NCI-H2107 (cell line): ENCODE data around the gene RNF213.
"Not testable (repeated sequence)": the region's sequence is repeated elsewhere in the genome, so short reads cannot be mapped to it uniquely, and the experiment has no call there.

Source experiments
- DNase-seq: peaks from one replicate; lab custom pipeline; 2025; lab: John Stamatoyannopoulos, UW

RNF213 gene

DNA sequence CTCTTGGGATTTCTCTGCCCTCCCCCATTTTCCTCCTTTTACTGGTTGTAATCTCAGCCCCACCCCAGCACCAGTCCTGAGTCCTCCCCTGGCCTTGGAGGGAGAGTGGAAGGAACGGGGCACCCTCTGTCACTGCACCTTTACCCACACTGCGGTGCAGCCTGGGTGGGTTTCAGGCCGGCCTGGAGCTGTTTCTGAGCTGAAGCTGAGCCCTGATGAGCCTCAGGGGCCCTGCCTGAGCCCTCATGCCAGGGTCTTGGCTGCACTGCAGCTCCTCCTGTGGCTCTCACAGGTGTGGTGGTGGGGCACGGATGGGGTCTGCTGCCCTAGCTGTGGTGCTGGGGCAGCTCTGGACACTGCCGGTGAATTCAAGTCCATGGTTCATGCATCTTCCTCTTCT lies 34.5 kb downstream of the RNF213 start:
- no peak for DNase-seq

DNA sequence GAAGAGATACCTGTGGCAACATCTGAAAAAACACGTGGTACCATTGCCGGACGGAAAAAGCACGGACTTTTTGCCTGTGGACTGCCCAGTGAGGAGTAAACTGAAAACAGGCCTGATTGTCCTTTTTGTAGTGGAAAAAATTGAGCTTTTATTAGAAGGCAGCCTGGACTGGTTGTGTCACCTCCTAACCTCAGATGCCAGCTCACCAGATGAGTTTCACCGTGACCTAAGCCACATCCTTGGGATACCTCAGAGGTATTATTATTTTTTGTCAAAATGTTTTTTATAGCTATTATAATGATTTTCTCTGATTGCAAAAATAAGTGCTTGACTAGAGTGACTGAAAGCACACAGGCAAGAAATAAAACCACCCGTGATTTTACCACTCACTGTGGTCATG lies 34.9 kb downstream of the RNF213 start:
- no peak for DNase-seq

- DNase-seq, result no peak
Observed at GRCh38 chr17:80296221-80296620, 35.6 kb downstream of the RNF213 start.

DNA sequence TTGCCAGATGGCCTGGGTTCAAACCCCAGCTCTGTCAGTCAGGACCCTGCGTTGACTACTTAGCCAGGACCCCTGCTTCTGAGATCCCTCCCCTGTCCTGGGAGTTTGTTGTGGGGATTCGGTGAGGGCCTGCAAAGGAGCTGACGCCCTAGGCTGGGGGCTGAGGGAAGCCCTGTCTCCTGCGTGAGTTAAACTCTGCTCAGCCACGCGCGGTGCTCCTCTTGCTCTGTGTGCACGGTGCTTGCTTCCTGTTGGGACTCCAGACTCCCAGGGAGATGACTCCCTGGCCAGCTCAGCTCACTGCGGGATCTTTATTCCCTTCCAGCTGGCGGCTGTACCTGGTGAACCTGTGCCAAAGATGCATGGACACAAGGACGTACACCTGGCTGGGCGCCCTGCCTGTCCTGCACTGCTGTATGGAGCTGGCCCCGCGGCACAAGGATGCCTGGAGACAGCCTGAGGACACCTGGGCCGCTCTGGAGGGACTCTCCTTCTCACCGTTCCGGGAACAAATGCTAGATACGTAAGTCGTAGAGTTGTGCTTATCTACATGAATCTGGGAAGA lies 37.4 kb downstream of the RNF213 start:
- DNase-seq, result no peak

- not testable (repeated sequence) for DNase-seq
Observed at GRCh38 chr17:80299350-80300100, 38.9 kb downstream of the RNF213 start.

- not testable (repeated sequence) for DNase-seq
Observed at GRCh38 chr17:80300756-80301155, 40.1 kb downstream of the RNF213 start.

GRCh38 chr17:80303824-80304223 lies 43.2 kb downstream of the RNF213 start:
- no peak for DNase-seq

- no peak for DNase-seq
Observed at GRCh38 chr17:80307994-80308691, 47.5 kb downstream of the RNF213 start.

- DNase-seq, result no peak
Observed at GRCh38 chr17:80308692-80309517, 48.3 kb downstream of the RNF213 start.

DNA sequence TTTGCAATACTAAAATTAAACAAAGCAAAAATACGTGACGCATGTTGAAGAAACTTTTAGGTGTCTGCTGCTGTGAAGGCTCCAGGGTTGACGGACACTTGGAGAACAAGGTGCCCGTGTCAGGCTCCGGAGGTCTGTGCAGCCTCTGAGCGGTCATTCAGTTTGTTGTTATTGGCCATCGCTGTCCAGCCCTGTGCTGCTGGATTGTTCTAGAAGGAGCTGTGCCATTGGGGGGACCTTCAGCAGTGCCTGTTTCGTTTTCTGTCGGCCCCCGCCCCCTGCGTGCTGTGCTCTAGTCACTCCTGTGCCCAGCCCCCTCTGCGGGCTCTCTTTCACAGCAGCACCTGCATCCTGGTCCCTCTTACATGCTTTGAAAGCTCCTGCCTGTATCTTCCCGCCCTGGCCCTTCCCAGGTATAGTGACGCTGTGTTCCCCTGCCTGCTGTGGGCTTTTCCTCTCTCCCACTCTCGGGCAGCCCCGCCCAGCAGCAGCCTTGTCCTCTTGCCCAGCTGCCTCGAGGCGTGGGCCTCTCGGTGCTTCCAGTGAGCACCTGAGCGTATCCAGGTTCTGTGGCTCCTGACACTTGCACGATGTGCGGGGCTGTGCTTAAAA lies 50.7 kb downstream of the RNF213 start:
- DNase-seq, result no peak

DNA sequence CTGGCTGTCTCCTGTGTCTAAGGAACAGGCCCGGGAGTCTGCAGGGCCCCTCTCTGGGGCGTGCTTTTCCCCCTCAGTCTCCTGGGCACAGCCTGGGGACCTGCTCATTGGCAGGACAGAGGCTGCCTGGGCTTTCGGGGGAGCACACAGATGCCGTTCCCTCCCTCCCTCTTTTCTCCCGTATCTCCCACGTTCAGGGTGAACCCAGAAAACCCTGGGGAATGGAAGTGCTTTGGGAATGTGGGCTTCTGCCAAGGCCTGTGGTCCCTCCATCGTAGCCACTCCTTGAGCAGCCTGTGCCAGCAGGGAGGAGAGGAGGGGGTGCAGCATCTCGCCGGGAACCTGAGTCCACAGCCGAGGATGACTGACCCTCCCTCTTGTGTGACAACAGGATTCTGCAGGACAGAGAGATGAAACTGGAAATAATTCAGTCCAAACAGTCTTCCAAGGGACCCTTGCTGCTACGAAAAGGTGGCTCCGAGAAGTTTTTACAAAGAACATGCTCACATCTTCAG lies 52.0 kb downstream of the RNF213 start:
- DNase-seq, result no peak

- no peak for DNase-seq
Observed at GRCh38 chr17:80313160-80313829, 52.6 kb downstream of the RNF213 start.

DNA sequence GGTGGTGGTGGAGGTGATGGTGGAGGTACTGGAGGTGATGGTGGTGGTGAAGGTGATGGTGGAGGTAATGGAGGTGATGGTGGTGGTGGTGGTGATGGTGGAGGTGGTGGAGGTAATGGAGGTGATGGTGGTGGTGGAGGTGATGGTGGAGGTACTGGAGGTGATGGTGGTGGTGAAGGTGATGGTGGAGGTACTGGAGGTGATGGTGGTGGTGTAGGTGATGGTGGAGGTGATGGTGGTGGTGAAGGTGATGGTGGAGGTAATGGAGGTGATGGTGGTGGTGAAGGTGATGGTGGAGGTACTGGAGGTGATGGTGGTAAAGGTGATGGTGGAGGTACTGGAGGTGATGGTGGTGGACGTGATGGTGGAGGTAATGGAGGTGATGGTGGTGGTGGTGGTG lies 53.3 kb downstream of the RNF213 start:
- not testable (repeated sequence) for DNase-seq

DNA sequence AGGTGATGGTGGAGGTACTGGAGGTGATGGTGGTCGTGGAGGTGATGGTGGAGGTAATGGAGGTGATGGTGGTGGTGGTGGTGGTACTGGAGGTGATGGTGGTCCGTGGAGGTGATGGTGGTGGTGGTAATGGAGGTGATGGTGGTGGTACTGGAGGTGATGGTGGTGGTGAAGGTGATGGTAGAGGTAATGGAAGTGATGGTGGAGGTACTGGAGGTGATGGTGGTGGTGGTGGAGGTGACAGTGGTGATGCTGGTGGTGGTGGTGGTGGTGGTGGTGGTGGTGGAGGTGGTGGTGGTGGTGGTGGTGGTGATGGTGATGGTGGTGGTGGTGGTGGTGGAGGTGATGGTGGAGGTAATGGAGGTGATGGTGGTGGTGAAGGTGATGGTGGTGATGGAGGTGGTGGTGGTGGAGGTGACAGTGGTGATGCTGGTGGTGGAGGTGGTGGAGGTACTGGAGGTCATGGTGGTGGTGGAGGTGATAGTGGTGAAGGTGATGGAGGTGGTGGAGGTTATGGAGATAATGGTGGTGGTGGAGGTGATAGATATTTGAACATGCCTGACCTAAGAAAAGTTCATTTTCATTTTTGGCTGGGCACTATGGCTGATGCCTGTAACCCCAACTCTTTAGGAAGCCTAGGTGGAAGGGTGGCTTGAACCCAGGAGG lies 55.0 kb downstream of the RNF213 start:
- no peak for DNase-seq

DNA sequence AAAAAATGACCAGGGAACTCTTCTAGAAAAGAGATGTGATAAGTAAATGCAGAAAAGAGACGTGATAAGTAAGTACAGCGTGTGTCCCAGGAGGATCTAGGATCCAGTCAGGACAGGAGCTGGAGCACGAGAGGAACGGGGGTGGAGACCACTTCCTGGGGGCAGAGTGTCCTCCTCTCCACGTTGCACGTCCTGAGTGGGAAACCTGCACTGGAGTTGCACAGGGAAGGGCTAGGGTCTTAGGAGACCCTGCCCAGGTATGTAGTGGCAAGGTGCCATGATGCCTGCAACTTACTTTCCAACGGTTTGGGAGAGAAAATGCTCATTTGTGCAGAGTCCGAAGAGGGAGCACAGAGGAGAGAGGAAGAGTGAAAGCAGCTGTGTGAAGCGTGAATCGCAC lies 55.8 kb downstream of the RNF213 start:
- DNase-seq, result no peak

DNA sequence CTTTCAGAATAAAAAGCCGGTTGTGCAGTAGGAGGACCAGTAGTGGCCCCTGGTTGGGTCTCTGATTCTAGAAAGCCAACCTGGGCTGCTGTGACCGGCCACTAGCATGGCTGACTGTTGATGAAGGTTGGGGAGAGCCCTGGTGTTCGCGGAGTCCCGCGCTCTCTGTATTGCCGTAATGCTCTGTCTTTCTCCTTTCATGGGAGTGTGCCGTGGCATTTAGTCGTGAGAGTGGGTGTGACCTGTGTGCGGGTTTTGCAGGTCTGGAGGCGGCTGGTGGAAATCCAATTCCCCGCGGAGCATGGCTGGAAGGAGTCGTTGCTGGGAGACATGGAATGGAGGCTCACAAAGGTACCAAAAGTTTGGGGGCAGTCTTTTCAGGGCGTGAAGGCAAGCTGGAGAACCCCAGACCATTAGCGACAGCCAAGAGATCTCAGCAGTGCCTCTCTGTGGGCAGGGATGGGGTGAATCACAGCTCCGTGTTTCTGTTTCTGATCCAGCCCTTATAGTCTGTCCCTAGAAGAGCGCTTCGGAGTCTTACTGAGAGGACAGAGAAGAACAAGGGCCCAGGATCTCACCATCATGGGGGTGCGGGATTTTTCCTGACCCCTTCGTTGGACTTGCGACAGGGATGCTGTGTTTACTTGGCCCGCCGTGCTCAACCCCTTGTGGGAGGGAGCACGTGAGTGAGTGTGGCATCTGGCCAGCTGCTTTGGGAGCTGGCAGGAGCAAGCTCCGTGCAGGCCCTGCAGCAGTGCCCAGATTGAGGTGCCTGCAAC lies 56.5 kb downstream of the RNF213 start:
- no peak for DNase-seq

GRCh38 chr17:80317706-80317980 lies 57.0 kb downstream of the RNF213 start:
- DNase-seq, result no peak

DNA sequence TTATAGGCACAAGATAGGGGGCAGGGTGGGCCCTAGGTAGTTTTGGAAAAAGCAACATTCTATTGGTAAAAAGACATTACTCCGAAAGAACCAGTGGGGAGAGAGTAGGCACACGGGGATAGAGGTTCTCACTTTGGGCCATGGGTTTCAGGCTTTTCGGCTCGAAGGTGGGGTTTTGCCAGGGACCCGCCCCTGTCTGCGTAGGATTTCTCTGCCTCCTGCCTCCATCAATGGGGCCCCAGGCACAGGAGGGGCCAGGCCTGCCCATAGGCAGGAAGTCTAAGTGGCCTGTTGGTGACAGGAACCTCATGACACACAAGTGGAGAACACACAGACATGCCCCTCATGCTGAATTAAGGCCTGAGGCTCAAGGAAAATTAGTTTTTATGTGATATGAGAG lies 57.5 kb downstream of the RNF213 start:
- DNase-seq, result no peak

GRCh38 chr17:80319262-80319998 lies 58.8 kb downstream of the RNF213 start:
- no peak for DNase-seq

DNA sequence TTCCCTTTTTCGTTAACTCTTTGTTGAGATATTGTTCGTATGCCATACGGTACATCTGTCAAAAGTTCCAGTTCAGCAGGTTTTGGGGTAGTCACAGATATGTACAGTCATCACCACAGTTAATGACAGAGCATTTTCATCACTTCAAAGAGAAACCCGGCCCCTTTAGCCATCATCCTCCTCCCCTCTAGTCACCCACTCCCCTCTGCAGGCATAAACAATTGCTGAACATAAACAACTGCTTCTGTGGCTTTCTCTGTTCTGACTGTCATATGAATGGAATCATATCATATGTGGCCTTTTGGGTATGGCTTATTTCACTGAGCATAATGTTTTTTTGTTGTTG lies 59.3 kb downstream of the RNF213 start:
- no peak for DNase-seq
